Neural cell (in vitro differentiated cells): ENCODE measurements around the gene NELFA. TPM values are rescaled to one million over a fixed set of nuclear protein-coding genes. Genes with fewer than 3 reads are reported as not detected.

ENCODE experiments used
- H2AFZ ChIP-seq: fragments of 200-600, 300-800 bp; sonication (generic), shearing (Covaris generic); 2 replicates; pipeline ENCODE4 v1.6.0; 2014; ENCODE audit warnings: low read depth, mild to moderate bottlenecking, antibody characterized with exemption, low read length, moderate library complexity
- H3F3A ChIP-seq: fragments of 200-600 bp; shearing (Covaris generic); 2 replicates; pipeline ENCODE4 v1.6.1; 2016; ENCODE audit warnings: mild to moderate bottlenecking, moderate library complexity, mixed read lengths, antibody characterized with exemption, low read length; ENCODE audit not compliant: insufficient read depth, poor library complexity, severe bottlenecking
- H3K27ac ChIP-seq: fragments of 200-600, 300-800 bp; sonication (generic), shearing (Covaris generic); 2 replicates; pipeline ENCODE4 v1.5.1; 2014; ENCODE audit warnings: mild to moderate bottlenecking, low read length, moderate library complexity
- H3K27me3 ChIP-seq: fragments of 300-800, 200-600 bp; sonication (generic), shearing (Covaris generic); 2 replicates; pipeline ENCODE4 v1.6.0; 2014; ENCODE audit warnings: mild to moderate bottlenecking, low read depth, low read length, moderate library complexity; ENCODE audit not compliant: insufficient read depth
- H3K36me3 ChIP-seq: fragments of 300-800, 200-600 bp; sonication (generic), shearing (Covaris generic); 2 replicates; pipeline ENCODE4 v1.5.1; 2014; ENCODE audit warnings: mild to moderate bottlenecking, antibody characterized with exemption, low read length, moderate library complexity; ENCODE audit not compliant: insufficient read depth
- H3K4me2 ChIP-seq: fragments of 300-800, 200-600 bp; sonication (generic), shearing (Covaris generic); 2 replicates; pipeline ENCODE4 v1.6.0; 2014; ENCODE audit warnings: mild to moderate bottlenecking, low read length
- H3K4me3 ChIP-seq: fragments of 300-800, 200-600 bp; sonication (generic), shearing (Covaris generic); 2 replicates; pipeline ENCODE4 v1.5.1; 2014; ENCODE audit warnings: mild to moderate bottlenecking, low read length, moderate library complexity
- H3K79me2 ChIP-seq: fragments of 200-600 bp; shearing (Covaris generic); replicated peaks from 2 replicates; pipeline ENCODE4 v1.6.0; 2014; ENCODE audit warnings: mild to moderate bottlenecking, low read length, moderate library complexity; ENCODE audit not compliant: insufficient read depth
- H3K9ac ChIP-seq: fragments of 300-800, 200-600 bp; sonication (generic), shearing (Covaris generic); 2 replicates; pipeline ENCODE4 v1.6.1; 2016; ENCODE audit warnings: mild to moderate bottlenecking, low read length, mixed read lengths
- H3K9me2 ChIP-seq: fragments of 200-600 bp; shearing (Covaris generic); 2 replicates; pipeline ENCODE4 v1.6.1; 2016; ENCODE audit warnings: mild to moderate bottlenecking, low read length, mixed read lengths; ENCODE audit not compliant: insufficient read depth
- H3K9me3 ChIP-seq: fragments of 200-600, 300-800 bp; sonication (generic), shearing (Covaris generic); 2 replicates; pipeline ENCODE4 v1.6.1; 2016; ENCODE audit warnings: mild to moderate bottlenecking, mixed run types, low read length, moderate library complexity, mixed read lengths
- H4K20me1 ChIP-seq: fragments of 200-600 bp; shearing (Covaris generic); 2 replicates; pipeline ENCODE4 v1.6.1; 2016; ENCODE audit warnings: mild to moderate bottlenecking, mixed run types; ENCODE audit not compliant: insufficient read depth
- CTCF ChIP-seq: fragments of 450-650 bp; IDR thresholded peaks from 2 replicates; pipeline ENCODE4 v1.5.1; 2014; ENCODE audit warnings: antibody characterized with exemption, mild to moderate bottlenecking, moderate library complexity; ENCODE audit not compliant: poor library complexity, severe bottlenecking
- EP300 ChIP-seq: fragments of 450-650 bp; conservative IDR thresholded peaks from 2 replicates; pipeline ENCODE4 v1.6.1; 2014; ENCODE audit warnings: antibody characterized with exemption, mild to moderate bottlenecking, moderate library complexity; ENCODE audit not compliant: poor library complexity, severe bottlenecking
- EZH2 ChIP-seq: fragments of 200-600, 300-800 bp; shearing (Covaris generic), sonication (generic); IDR thresholded peaks from 2 replicates; pipeline ENCODE4 v1.6.1; 2014; ENCODE audit warnings: antibody characterized with exemption, low read length, borderline replicate concordance, mild to moderate bottlenecking; ENCODE audit not compliant: insufficient read depth, poor library complexity, severe bottlenecking
- MXI1 ChIP-seq: fragments of 450-650 bp; conservative IDR thresholded peaks from 2 replicates; pipeline ENCODE4 v1.6.1; 2014; ENCODE audit warnings: antibody characterized with exemption, mild to moderate bottlenecking; ENCODE audit not compliant: poor library complexity, severe bottlenecking
- POLR2AphosphoS5 ChIP-seq: IDR thresholded peaks from 2 replicates; pipeline ENCODE4 v1.6.1; 2012
- RAD21 ChIP-seq: fragments of 450-650 bp; conservative IDR thresholded peaks from 2 replicates; pipeline ENCODE4 v1.6.1; 2014; ENCODE audit warnings: antibody characterized with exemption, mild to moderate bottlenecking, moderate library complexity
- REST ChIP-seq: IDR thresholded peaks from 2 replicates; pipeline ENCODE4 v1.6.1; 2012; ENCODE audit warnings: borderline replicate concordance
- SMC3 ChIP-seq: fragments of 450-650 bp; conservative IDR thresholded peaks from 2 replicates; pipeline ENCODE4 v1.6.1; 2014; ENCODE audit warnings: antibody characterized with exemption, mild to moderate bottlenecking, moderate library complexity; ENCODE audit not compliant: poor library complexity
- TAF1 ChIP-seq: IDR thresholded peaks from 2 replicates; pipeline ENCODE4 v1.6.1; 2012; ENCODE audit warnings: low read depth
- polyA plus RNA-seq: library from polyadenylated mRNA; depleted of rRNA; stranded (reverse); fragments of >200 nt; gene quantifications from 2 replicates; pipeline ENCODE4 v1.2.3, GENCODE V29; 2014

Gene NELFA
- polyA plus RNA-seq, 1 donor from 2014 or later: 40.5 TPM

DNA sequence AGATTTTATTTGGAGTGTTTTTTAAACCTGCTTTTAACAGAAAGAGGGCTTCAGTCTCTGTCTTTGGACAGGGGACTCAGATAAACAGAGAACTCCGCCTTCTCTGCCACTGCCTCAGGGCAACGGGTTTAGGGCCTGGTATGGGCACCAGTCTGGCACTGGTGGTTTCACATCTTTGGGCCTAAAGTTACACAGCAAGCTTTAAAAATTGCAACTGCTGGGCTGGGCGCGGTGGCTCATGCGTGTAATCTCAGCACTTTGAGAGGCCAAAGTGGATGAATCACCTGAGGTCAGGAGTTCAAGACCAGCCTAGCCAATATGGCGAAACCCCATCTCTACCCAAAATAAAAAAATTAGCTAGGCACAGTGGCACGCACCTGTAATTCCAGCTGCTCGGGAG is 40.1 kb upstream of the NELFA start:
- TF ChIP-seq CTCF (no peak), SMC3 (no peak), TAF1 (no peak), MXI1 (no peak), RAD21 (no peak), REST (no peak), EZH2 (no peak), POLR2AphosphoS5 (no peak), EP300 (no peak)
- Histone ChIP-seq H3K36me3 (no peaks in the 10 kb centered on the region), H3K9ac (no peak overlapping the region), H3K27ac (no peak overlapping the region), H3K4me3 (no peak overlapping the region), H3F3A (no peaks in the 10 kb centered on the region), H3K9me2 (no peaks in the 10 kb centered on the region), H2AFZ (no peak overlapping the region), H3K27me3 (no peaks in the 10 kb centered on the region), H4K20me1 (no peaks in the 10 kb centered on the region), H3K9me3 (no peaks in the 10 kb centered on the region), H3K79me2 (no peaks in the 10 kb centered on the region), H3K4me2 (no peak overlapping the region)

DNA sequence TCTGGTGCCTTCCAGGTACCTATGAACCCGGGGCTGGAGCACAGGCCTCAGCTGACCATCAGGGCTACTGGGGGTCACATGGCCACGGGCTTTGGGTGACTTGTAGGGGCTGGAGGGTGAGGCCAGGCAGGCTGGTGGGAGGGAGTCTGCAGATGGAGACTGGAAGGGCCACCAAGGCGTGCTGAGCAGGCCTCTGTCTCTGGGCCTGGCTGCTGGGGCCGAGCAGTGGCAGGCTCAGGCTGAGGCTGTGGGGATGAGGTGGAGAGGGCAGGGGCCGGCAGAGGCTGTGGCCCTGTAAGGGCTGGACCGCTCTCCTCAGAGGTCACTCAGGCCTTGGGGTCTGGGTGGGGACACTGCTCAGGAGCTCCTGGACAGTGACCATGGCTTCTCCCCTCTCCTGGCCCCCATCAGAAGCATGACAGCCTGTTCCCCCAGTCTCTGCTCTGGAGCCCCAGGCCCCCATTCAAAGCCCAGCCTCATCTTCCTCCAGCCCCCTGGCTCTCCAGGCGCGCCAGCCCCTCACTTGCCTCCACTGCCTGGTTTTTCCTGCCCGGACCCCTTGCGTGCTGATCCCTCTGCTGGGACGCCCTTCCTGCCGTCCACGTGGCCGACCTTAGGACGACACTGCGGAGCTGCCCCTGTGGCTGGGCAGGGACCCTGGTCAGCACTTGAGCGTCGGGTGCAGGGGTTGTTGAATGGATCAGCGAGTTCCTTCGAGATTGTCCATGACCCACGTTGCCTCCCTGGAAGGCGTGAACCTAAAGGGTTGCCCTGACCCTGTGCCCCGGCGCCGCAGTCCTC is 39.2 kb upstream of the NELFA start:
- Histone ChIP-seq H3K4me3 (no peak overlapping the region), H3K9ac (no peak overlapping the region), H2AFZ (no peak overlapping the region), H3K9me2 (no peaks in the 10 kb centered on the region), H3K4me2 (no peak overlapping the region), H3K9me3 (no peaks in the 10 kb centered on the region), H3K79me2 (peaks cover 6% of the 10 kb centered on the region), H3K27ac (no peak overlapping the region), H3K27me3 (no peaks in the 10 kb centered on the region), H4K20me1 (no peaks in the 10 kb centered on the region), H3K36me3 (no peaks in the 10 kb centered on the region), H3F3A (no peaks in the 10 kb centered on the region)
- no peak for TF ChIP-seq EZH2
- no peak for TF ChIP-seq MXI1
- no peak for TF ChIP-seq EP300
- TF ChIP-seq CTCF: no peak
